ENCODE data around the gene PATZ1.

DNA sequence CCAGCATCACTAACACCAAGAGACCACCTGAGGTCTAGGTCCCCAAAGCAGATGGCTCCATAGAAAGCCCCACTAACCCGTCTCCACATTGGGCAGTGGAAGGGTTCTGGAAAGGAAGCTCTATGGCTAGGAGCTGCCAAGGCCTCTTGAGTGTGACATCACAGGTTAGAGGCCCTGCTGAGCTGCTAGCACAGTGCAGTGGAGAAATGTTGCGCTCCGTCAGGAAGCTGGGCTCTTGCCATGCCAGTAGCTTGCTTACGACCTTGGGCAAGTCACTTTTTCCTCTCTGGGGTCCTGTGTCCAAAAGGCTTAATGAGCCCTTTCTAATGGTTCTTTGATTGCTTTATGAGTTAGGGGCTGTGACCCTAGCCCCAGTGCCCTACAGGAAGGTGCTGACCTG is 64.4 kb downstream of the PATZ1 start:
- TF ChIP-seq POLR2AphosphoS5 (IDR thresholded peaks at IDR 0.05) (no peak), CTCF (IDR thresholded peaks at IDR 0.05) (no peak)
